NB4 (cell line): ENCODE data around the gene ZNF574.
"Not testable (repeated sequence)": the region's sequence is repeated elsewhere in the genome, so short reads cannot be mapped to it uniquely, and the experiment has no call there.

Source experiments
- DNase-seq: peaks from one replicate; pipeline ENCODE4 v3.0.0; 2010; ENCODE audit warnings: low read depth
- H3K4me3 ChIP-seq: one replicate; pipeline ENCODE4 v1.5.1; 2011; ENCODE audit warnings: mild to moderate bottlenecking, low read depth, low read length, moderate library complexity
- MAX ChIP-seq: IDR thresholded peaks from 2 replicates; pipeline ENCODE4 v1.6.1; 2011; ENCODE audit warnings: low read depth, low read length
- MYC ChIP-seq: IDR thresholded peaks from 2 replicates; pipeline ENCODE4 v1.6.1; 2011; ENCODE audit warnings: low read depth, low read length
- POLR2A ChIP-seq: IDR thresholded peaks from 2 replicates; pipeline ENCODE4 v1.6.1; 2011; ENCODE audit warnings: mild to moderate bottlenecking; ENCODE audit not compliant: insufficient read length; ENCODE audit errors: extremely low read depth
- TF ChIP-seq, protein P1 (sequence below): IDR thresholded peaks from one replicate; pipeline ENCODE4 v1.5.1; 2012; ENCODE audit warnings: low read depth, low read length

Gene ZNF574

GRCh38 chr19:42033413-42033812, 42.6 kb upstream of the ZNF574 start:
- no peak overlapping the region for H3K4me3 ChIP-seq
- TF ChIP-seq MAX: no peak
- TF ChIP-seq POLR2A: no peak
- TF ChIP-seq MYC: no peak
- TF ChIP-seq, protein P1, sequence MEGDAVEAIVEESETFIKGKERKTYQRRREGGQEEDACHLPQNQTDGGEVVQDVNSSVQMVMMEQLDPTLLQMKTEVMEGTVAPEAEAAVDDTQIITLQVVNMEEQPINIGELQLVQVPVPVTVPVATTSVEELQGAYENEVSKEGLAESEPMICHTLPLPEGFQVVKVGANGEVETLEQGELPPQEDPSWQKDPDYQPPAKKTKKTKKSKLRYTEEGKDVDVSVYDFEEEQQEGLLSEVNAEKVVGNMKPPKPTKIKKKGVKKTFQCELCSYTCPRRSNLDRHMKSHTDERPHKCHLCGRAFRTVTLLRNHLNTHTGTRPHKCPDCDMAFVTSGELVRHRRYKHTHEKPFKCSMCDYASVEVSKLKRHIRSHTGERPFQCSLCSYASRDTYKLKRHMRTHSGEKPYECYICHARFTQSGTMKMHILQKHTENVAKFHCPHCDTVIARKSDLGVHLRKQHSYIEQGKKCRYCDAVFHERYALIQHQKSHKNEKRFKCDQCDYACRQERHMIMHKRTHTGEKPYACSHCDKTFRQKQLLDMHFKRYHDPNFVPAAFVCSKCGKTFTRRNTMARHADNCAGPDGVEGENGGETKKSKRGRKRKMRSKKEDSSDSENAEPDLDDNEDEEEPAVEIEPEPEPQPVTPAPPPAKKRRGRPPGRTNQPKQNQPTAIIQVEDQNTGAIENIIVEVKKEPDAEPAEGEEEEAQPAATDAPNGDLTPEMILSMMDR: no peak
- no peak for DNase-seq

- DNase-seq: peak; percentile 61
- TF ChIP-seq, protein P1: peak; percentile 71
- not testable (repeated sequence) for H3K4me3 ChIP-seq
Measured at GRCh38 chr19:42034640-42035391, 41.1 kb upstream of the ZNF574 start.

DNA sequence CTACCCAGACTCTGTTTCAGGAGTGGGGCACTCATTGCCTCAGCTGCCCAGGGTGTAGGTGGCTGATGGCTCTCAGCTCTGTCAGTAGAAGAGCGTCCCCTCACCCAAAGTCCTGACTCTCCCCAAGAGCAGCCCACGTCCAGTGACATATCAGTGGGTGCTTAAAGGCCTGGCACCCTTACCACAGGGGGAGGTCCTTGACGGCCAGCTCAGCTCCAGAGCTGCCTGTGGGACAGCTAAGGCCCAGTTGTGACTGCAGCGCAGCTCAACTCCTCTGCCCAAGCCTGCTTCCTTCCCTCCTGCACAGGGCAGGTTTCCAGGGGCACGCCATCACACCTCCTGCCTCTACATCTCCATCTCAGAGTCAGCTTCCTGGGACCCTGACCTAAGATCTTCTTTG, 38.3 kb upstream of the ZNF574 start:
- H3K4me3 ChIP-seq: no peak overlapping the region
- no peak for DNase-seq
- TF ChIP-seq POLR2A (no peak), MYC (no peak), MAX (no peak)
- TF ChIP-seq, protein P1: no peak

DNA sequence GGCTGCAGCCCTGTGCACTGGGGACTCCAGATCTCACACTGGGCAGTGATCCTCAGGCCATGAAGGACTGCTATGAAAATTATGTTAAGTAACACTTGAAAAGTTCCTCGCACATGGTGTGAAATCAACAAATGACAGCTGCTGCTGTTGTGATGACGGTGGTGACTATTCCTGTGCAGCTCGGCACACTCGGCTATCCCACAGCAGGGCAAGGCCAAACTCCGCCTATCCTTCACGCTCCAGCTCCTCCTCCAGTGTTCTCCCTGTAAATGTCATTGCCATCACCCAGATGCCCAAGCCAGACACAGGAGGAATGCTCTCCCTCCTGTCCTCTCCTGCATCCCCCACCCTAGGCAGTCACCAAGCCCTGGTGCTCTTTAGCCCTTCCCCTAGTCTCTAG, 37.3 kb upstream of the ZNF574 start:
- H3K4me3 ChIP-seq: no peak overlapping the region
- no peak for DNase-seq
- TF ChIP-seq MYC (no peak), MAX (no peak), POLR2A (no peak)
- TF ChIP-seq, protein P1: no peak

DNA sequence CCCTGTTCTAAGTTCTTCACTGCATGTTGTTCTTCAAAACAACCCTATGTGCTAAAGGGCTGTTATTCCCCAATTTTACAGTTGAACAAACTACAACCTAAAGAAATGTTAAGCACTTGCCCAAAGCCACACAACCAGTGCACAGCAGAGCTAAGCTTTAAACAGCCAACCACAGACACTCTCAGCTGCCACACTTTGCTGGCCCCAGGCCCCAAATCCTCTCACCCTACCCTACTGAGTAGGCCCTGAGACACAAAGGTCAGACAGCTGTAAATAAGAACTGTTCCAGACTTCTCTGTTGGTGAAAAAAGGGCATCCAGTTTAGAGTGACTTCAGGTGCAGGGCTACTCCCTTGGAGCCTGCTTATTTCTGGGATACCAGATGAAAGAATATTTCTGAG, 35.9 kb upstream of the ZNF574 start:
- no peak for DNase-seq
- TF ChIP-seq, protein P1: no peak
- TF ChIP-seq MAX (no peak), POLR2A (no peak), MYC (no peak)
- no peak overlapping the region for H3K4me3 ChIP-seq

DNA sequence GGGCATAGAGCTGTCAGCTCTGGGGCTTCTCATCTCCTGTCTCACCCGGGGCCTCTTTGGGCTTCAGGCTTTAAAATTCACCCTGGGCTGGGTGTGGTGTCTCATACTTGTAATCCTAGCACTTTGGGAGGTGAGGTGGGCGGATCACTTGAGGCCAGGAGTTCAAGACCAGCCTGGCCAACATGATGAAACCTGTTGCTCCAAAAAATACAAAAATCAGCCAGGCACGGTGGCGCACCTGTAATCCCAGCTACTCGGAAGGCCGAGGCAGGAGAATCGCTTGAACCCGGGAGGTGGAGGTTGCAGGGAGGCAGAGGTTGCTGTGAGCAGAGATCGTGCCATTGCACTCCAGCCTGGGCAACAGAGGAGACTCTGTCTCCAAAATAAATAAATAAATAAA, 35.5 kb upstream of the ZNF574 start:
- not testable (repeated sequence) for DNase-seq, H3K4me3 ChIP-seq
